Tibial nerve (tissue), 4 donors: Measurements from ENCODE around the gene VARS1. TPM values are rescaled to one million over a fixed set of nuclear protein-coding genes. Genes with fewer than 3 reads are reported as not detected.
A peak's percentile ranks its signal among the peaks of the same experiment; 100 is the strongest.
"Not testable (repeated sequence)": the region's sequence is repeated elsewhere in the genome, so short reads cannot be mapped to it uniquely, and the experiment has no call there.

Experiments used
- DNase-seq, 2 donors: peaks; one replicate each; pipeline ENCODE4 v3.0.0-alpha.2; 2019; ENCODE audit warnings: low spot score in 2 of 2
- H3K27ac ChIP-seq, 4 donors: fragments of 200-600 bp; sonication (generic) in 3 of 4; one replicate each; pipeline ENCODE4 v1.5.1; 2017 to 2019; ENCODE audit warnings: mild to moderate bottlenecking in 1 of 4
- H3K27me3 ChIP-seq, 2 donors: fragments of 200-600 bp; sonication (generic) in 1 of 2; one replicate each; pipeline versions ENCODE4 v1.5.1 to v1.6.0; 2017 to 2019
- H3K36me3 ChIP-seq, 3 donors: fragments of 200-600 bp; sonication (generic); one replicate each; pipeline ENCODE4 v1.5.1; 2018 to 2019
- H3K4me1 ChIP-seq, 4 donors: fragments of 200-600 bp; sonication (generic) in 3 of 4; one replicate each; pipeline ENCODE4 v1.5.1; 2017 to 2019
- H3K4me3 ChIP-seq, 4 donors: fragments of 200-600 bp; sonication (generic) in 3 of 4; one replicate each; pipeline ENCODE4 v1.5.1; 2017 to 2019; ENCODE audit warnings: mild to moderate bottlenecking in 1 of 4, moderate library complexity in 1 of 4
- H3K9me3 ChIP-seq, 4 donors: fragments of 200-600 bp; sonication (generic) in 3 of 4; one replicate each; pipeline ENCODE4 v1.5.1; 2017 to 2019
- EP300 ChIP-seq, 2 donors: sonication (generic); formaldehyde crosslinking; IDR thresholded peaks; one replicate each; pipeline ENCODE4 v1.6.1; 2017; ENCODE audit warnings: antibody characterized with exemption in 2 of 2, mild to moderate bottlenecking in 1 of 2
- POLR2A ChIP-seq, 2 donors: fragments of 450-650 bp; IDR thresholded peaks; one replicate each; pipeline ENCODE4 v1.6.1; 2017; ENCODE audit warnings: antibody characterized with exemption in 2 of 2, mild to moderate bottlenecking in 2 of 2, moderate library complexity in 2 of 2
- WGBS, 2 donors: methylation state at CpG; one replicate each; pipeline ENCODE4 v1.1.5; 2018; 5-methylcytosine and 5-hydroxymethylcytosine counted together
- total RNA-seq, 4 donors: library from RNA; depleted of rRNA; stranded (reverse); fragments of >200 nt; gene quantifications; one replicate each; pipeline ENCODE4 v1.1.0, GENCODE V29; 2016
- TF ChIP-seq, protein P1 (sequence below), 5 experiments: fragments of 200-600 bp in 3 of 5; fragments of 450-650 bp in 2 of 5; sonication (generic) in 3 of 5; IDR thresholded peaks; one replicate each; pipeline ENCODE4 v1.5.1; 2016 to 2019; ENCODE audit warnings: antibody characterized with exemption in 5 of 5, mild to moderate bottlenecking in 3 of 5, moderate library complexity in 2 of 5

Gene VARS1
- total RNA-seq, 4 donors from 2014 or later = 40.8 to 58.6 (median 50.1) TPM

DNA sequence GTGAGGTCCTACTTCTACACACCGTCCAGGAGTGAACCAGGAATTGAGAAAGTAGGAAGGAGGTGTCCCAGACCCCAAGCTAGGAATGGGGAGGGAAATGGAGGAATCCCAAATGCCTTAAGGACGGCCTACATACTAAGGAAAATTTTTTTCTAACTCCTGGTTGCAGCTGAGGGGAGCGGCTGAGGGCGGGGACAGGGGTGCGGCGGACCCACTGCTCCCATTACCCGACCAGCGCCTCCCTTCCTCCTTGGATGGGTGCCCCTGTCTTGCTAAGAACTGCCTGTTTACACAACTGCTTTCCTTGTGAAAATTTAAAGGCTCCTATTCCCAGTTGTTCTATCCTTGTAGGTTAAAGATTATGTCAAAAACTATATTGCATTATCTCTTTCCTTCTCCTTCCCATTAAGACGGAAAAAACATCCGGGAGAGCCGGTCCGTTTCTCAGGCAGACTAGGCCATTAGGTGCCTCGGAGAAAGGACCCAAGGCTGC lies 31.3 kb upstream of the VARS1 start:
- WGBS, 2 donors = 1 to 2% methylated on average over 13 of the region's 13 CpGs
- TF ChIP-seq EP300 (IDR thresholded peaks at IDR 0.05) (peak in 1 of 2 donors; percentile 22), POLR2A (IDR thresholded peaks at IDR 0.05) (peak; percentile 72 to 73)
- TF ChIP-seq, protein P1, sequence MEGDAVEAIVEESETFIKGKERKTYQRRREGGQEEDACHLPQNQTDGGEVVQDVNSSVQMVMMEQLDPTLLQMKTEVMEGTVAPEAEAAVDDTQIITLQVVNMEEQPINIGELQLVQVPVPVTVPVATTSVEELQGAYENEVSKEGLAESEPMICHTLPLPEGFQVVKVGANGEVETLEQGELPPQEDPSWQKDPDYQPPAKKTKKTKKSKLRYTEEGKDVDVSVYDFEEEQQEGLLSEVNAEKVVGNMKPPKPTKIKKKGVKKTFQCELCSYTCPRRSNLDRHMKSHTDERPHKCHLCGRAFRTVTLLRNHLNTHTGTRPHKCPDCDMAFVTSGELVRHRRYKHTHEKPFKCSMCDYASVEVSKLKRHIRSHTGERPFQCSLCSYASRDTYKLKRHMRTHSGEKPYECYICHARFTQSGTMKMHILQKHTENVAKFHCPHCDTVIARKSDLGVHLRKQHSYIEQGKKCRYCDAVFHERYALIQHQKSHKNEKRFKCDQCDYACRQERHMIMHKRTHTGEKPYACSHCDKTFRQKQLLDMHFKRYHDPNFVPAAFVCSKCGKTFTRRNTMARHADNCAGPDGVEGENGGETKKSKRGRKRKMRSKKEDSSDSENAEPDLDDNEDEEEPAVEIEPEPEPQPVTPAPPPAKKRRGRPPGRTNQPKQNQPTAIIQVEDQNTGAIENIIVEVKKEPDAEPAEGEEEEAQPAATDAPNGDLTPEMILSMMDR (IDR thresholded peaks at IDR 0.05) = no peak
- Histone ChIP-seq H3K4me1 (peaks cover 0 to 56% (median 29%) of the 10 kb centered on the region in 4 donors), H3K4me3 (peak overlapping the region; percentile 29 to 72 (median 51)), H3K36me3 (no peaks in the 10 kb centered on the region), H3K27ac (peak overlapping the region; percentile 87 to 100 (median 94)), H3K9me3 (no peaks in the 10 kb centered on the region), H3K27me3 (no peaks in the 10 kb centered on the region)
- DNase-seq = peak; percentile 84 to 88

DNA sequence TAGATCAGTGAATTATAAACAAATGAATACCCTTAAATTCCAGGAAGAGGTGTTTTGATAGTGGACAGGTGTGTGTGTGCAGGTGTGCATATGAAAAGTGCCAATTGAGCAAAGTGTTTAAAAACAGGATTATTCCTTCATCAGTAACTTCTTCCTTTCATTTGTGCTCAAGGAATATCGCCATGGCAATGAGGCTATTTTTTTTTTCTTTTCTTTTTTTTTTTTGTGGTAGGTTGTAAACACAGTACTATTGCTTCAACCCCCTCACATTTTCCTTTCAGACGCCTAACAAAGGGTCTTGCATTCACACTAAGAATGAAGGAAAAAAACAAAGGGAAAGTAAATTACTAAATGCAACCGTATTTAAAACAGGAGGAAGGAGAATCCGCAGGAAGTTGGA lies 30.0 kb upstream of the VARS1 start:
- H3K27me3 ChIP-seq = no peaks in the 10 kb centered on the region
- WGBS, 2 donors = 38 to 44% methylated on average over 4 of the region's 4 CpGs
- H3K9me3 ChIP-seq = no peaks in the 10 kb centered on the region
- TF ChIP-seq POLR2A (IDR thresholded peaks at IDR 0.05) (no peak), EP300 (IDR thresholded peaks at IDR 0.05) (no peak)
- TF ChIP-seq, protein P1 (IDR thresholded peaks at IDR 0.05) = no peak
- H3K36me3 ChIP-seq = no peaks in the 10 kb centered on the region
- DNase-seq = no peak
- H3K4me1 ChIP-seq = peaks cover 0 to 54% (median 26%) of the 10 kb centered on the region in 4 donors
- peak overlapping the region; percentile 87 to 100 (median 94) for H3K27ac ChIP-seq
- no peak overlapping the region for H3K4me3 ChIP-seq

DNA sequence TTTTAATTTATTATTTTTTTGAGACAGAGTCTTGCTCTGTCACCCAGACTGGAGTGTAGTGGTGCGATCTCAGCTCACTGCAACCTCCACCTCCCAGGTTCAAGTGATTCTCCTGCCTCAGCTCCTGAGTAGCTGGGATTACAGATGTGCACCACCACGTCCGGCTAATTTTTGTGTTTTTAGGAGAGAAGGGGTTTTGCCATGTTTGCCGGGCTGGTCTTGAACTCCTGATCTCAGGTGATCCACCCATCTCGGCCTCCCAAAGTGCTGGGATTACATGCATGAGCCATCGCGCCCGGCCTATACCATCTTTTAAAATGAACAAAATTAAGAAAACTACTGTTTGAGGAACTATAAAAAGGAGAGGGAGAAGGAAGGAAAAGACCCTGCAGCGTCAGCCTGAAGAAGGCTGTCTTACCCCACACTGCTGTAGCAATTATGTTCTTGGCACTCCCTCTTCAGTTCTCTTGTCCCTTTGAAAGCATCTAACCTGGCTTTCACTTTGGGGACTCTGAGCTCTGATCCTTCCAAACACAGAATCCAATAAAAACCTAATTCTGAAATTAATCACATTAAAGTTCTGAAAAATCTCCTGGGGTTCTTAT lies 28.1 kb upstream of the VARS1 start:
- peaks cover 0 to 72% (median 41%) of the 10 kb centered on the region in 4 donors for H3K4me1 ChIP-seq
- not testable (repeated sequence) for H3K4me3 ChIP-seq, H3K27me3 ChIP-seq, H3K36me3 ChIP-seq, DNase-seq, H3K9me3 ChIP-seq
- peak overlapping the region; percentile 90 to 100 (median 99) for H3K27ac ChIP-seq
- peak in 1 of 2 donors; percentile 30 for TF ChIP-seq EP300 (IDR thresholded peaks at IDR 0.05)
- 82 to 85% methylated on average over 9 of the region's 9 CpGs for WGBS, 2 donors

DNA sequence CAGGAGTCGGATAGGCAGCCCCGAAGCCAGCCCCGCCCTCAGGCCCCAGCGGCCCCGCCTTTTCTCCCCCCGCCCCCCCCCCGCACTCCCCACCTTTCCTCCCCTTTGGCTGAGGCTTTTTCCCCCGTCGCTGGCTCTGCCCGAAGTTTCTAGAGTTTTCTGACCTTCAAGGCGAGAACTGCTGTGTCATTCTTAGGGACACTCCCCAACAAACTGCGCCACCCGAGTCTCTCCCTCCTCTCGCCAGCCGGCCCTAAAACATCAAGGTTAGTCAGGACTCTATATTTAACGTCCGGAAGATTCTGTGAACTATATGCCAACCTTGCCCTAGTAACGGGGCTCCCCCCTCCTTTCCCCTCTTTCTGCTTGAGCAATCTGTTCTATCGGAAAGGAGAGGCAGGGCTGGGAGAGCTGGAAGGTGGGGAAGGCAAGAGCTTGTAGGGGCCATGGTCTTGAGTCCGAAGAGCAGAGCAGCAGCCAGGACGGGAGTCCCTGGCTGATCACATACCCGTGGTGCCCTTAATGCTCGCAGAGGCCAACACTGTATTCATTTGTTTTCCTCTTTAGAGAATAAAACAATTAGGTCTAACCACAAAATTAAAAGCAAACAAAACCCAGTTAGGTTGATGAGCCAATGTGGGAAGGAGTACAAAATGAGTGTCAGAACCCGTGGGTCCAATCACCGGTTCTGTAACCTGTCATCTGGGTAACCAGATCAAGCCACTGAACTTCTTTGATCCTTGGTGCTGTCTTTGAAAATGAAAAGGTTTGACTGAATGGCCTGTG lies 26.7 kb upstream of the VARS1 start:
- no peaks in the 10 kb centered on the region for H3K27me3 ChIP-seq
- DNase-seq = peak; percentile 77 to 88
- H3K9me3 ChIP-seq = no peaks in the 10 kb centered on the region
- peak overlapping the region; percentile 38 to 67 (median 54) for H3K4me3 ChIP-seq
- peak overlapping the region; percentile 90 to 100 (median 99) for H3K27ac ChIP-seq
- peaks cover 0 to 84% (median 51%) of the 10 kb centered on the region in 4 donors for H3K4me1 ChIP-seq
- H3K36me3 ChIP-seq = no peaks in the 10 kb centered on the region
- TF ChIP-seq EP300 (IDR thresholded peaks at IDR 0.05) = peak; percentile 8 to 99
- TF ChIP-seq, protein P1 (IDR thresholded peaks at IDR 0.05) = no peak
- TF ChIP-seq POLR2A (IDR thresholded peaks at IDR 0.05) = peak; percentile 84 to 94
- WGBS, 2 donors = 2% methylated on average over 25 of the region's 25 CpGs

DNA sequence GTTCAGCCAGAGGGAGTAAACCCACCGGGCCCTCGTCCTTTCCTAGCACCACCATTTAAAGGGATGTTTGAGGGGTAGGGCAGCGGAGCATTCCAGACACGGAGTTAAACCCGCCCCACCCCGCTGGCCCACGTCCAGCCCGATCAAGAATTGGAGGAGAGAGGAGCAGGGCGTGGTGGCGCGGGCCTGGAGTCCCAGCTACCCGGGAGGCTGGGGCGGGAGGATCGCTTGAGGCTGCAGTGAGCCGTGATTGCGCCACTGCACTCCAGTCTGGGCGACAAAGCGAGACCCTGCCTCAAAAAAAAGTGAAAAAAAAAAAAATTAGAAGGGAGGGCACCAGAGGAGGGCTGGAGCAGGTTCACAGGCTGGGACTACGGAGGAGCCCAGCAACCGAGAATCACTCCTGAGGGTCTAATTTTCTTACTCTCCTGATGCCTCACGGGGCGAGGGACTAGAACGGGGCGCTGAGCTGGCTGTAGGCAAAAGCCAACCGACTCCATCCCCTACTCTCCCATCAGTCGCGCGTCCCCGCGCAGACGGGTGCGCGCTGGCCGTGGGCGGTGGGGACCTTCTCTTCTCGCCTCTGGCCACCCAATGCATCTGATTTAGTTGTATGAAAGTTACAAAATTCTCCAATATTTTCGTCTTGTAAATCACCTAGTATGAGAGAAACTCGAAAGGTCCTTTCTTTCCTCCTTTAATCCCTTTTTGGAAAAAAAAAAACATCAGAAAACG lies 25.9 kb upstream of the VARS1 start:
- peak overlapping the region; percentile 90 to 100 (median 99) for H3K27ac ChIP-seq
- DNase-seq = peak in 1 of 2 donors; percentile 46
- no peaks in the 10 kb centered on the region for H3K9me3 ChIP-seq
- no peaks in the 10 kb centered on the region for H3K27me3 ChIP-seq
- no peaks in the 10 kb centered on the region for H3K36me3 ChIP-seq
- peak overlapping the region; percentile 33 to 67 (median 54) for H3K4me3 ChIP-seq
- peaks cover 0 to 82% (median 50%) of the 10 kb centered on the region in 4 donors for H3K4me1 ChIP-seq
- 3 to 7% methylated on average over 39 of the region's 39 CpGs for WGBS, 2 donors
- TF ChIP-seq, protein P1 (IDR thresholded peaks at IDR 0.05) = no peak
- peak; percentile 33 to 66 for TF ChIP-seq POLR2A (IDR thresholded peaks at IDR 0.05)

DNA sequence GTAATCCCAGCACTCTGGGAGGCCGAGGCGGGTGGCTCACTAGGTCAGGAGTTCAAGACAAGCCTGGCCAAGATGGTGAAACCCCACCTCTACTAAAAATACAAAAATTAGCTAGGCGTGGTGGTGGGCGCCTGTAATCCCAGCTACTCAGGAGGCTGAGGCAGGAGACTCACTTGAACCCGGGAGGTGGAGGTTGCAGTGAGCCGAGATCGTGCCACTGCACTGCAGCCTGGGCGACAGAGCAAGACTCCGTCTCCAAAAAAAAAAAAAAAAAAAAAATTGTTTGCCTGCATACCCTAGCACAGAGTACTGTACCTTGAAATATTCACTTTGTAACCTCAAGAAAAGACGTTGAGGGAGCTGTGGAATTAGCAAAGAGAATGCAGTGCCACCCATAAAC lies 24.8 kb upstream of the VARS1 start:
- H3K4me3 ChIP-seq, H3K9me3 ChIP-seq, DNase-seq, H3K36me3 ChIP-seq, H3K27me3 ChIP-seq: not testable (repeated sequence)
- WGBS, 2 donors = 90 to 91% methylated on average over 10 of the region's 10 CpGs
- Histone ChIP-seq H3K4me1 (peaks cover 0 to 71% (median 39%) of the 10 kb centered on the region in 4 donors), H3K27ac (peak overlapping the region in 2 of 4 donors; percentile 99 to 100)
